Uterus (tissue), 2 donors: ENCODE measurements around the gene KIN.

ENCODE experiments used
- CTCF ChIP-seq, 4 experiments: fragments of 200-600 bp in 2 of 4; fragments of 450-650 bp in 2 of 4; sonication (generic) in 2 of 4; IDR thresholded peaks; one replicate each; pipeline ENCODE4 v1.5.1; 2016 to 2019; ENCODE audit warnings: antibody characterized with exemption in 4 of 4, mild to moderate bottlenecking in 2 of 4, moderate library complexity in 1 of 4
- POLR2A ChIP-seq, 2 donors: fragments of 450-650 bp; IDR thresholded peaks; one replicate each; pipeline ENCODE4 v1.6.1; 2016; ENCODE audit warnings: antibody characterized with exemption in 2 of 2, mild to moderate bottlenecking in 1 of 2, moderate library complexity in 1 of 2

GRCh38 chr10:7706534-7707073 lies 81.2 kb downstream of the KIN start:
- TF ChIP-seq POLR2A (IDR thresholded peaks at IDR 0.05) (no peak), CTCF (IDR thresholded peaks at IDR 0.05) (no peak)
